SK-N-SH (cell line): ENCODE results near the gene CRYM. TPM values are rescaled to one million over a fixed set of nuclear protein-coding genes. Genes with fewer than 3 reads are reported as not detected.

ENCODE experiments used
- CTCF ChIA-PET: fragments of 300-600, 350-600 bp; formaldehyde crosslinking; extraction: SDS; loops from one replicate; lab custom pipeline; 2021; lab: Yijun Ruan, JAX
- POLR2A ChIA-PET: fragments of 350-600 bp; sonication (Branson Sonifier 250); formaldehyde crosslinking; extraction: SDS; loops from one replicate; lab custom pipeline; 2020; ENCODE audit warnings: antibody characterized with exemption, inconsistent platforms; lab: Yijun Ruan, JAX
- DNase-seq: peaks from one replicate; pipeline ENCODE4 v3.0.0; 2012
- H2AFZ ChIP-seq: fragments of 200-600 bp; sonication (generic); 2 replicates; pipeline ENCODE4 v1.8.1; 2016; ENCODE audit warnings: antibody characterized with exemption, mild to moderate bottlenecking, low read depth
- H3F3A ChIP-seq: fragments of 200-600 bp; sonication (generic); replicated peaks from 2 replicates; pipeline ENCODE3; 2016; ENCODE audit warnings: antibody characterized with exemption, mild to moderate bottlenecking; ENCODE audit not compliant: insufficient read depth
- H3K27ac ChIP-seq, 2 experiments: fragments of 200-500 bp in 1 of 2; fragments of 200-600 bp in 1 of 2; sonication (Bioruptor generic) in 1 of 2; sonication (generic), shearing (Covaris generic) in 1 of 2; 2 replicates each; pipeline versions ENCODE4 v1.5.1 to v1.6.1; 2014 to 2016; ENCODE audit warnings: low read depth in 2 of 2, inconsistent platforms in 1 of 2, low read length in 1 of 2, mild to moderate bottlenecking in 1 of 2, mixed read lengths in 1 of 2
- H3K27me3 ChIP-seq: fragments of 200-600 bp; sonication (generic), shearing (Covaris generic); 2 replicates; pipeline ENCODE4 v1.6.1; 2016; ENCODE audit warnings: mixed run types; ENCODE audit not compliant: insufficient read depth
- H3K36me3 ChIP-seq, 2 experiments: fragments of 200-500 bp in 1 of 2; fragments of 200-600 bp in 1 of 2; sonication (Bioruptor generic) in 1 of 2; sonication (generic) in 1 of 2; replicated peaks in 1 of 2; 2 replicates each; pipeline versions ENCODE3 to v1.5.1; 2014 to 2016; ENCODE audit warnings: low read length in 1 of 2, mild to moderate bottlenecking in 1 of 2; ENCODE audit not compliant: insufficient read depth in 2 of 2, control insufficient read depth in 1 of 2
- H3K4me1 ChIP-seq, 2 experiments: fragments of 200-500 bp in 1 of 2; fragments of 200-600 bp in 1 of 2; sonication (Bioruptor generic) in 1 of 2; sonication (generic), shearing (Covaris generic) in 1 of 2; 2 replicates each; pipeline versions ENCODE4 v1.5.1 to v1.6.1; 2014 to 2016; ENCODE audit warnings: low read depth in 1 of 2, low read length in 1 of 2, mixed run types in 1 of 2; ENCODE audit not compliant: insufficient read depth in 2 of 2, control insufficient read depth in 1 of 2
- H3K4me2 ChIP-seq: fragments of 200-600 bp; sonication (generic), shearing (Covaris generic); 2 replicates; pipeline ENCODE4 v1.6.1; 2017; ENCODE audit warnings: mixed run types
- H3K4me3 ChIP-seq, 2 experiments: fragments of 200-500 bp in 1 of 2; fragments of 200-600 bp in 1 of 2; sonication (Bioruptor generic) in 1 of 2; sonication (generic), shearing (Covaris generic) in 1 of 2; 2 replicates each; pipeline versions ENCODE4 v1.5.1 to v1.8.1; 2014 to 2016; ENCODE audit warnings: low read depth in 2 of 2, inconsistent platforms in 1 of 2, low read length in 1 of 2, mild to moderate bottlenecking in 1 of 2, mixed read lengths in 1 of 2, moderate library complexity in 1 of 2
- H3K79me2 ChIP-seq: fragments of 200-600 bp; sonication (generic); 2 replicates; pipeline ENCODE4 v1.8.1; 2017; ENCODE audit warnings: mild to moderate bottlenecking; ENCODE audit not compliant: insufficient read depth
- H3K9ac ChIP-seq: fragments of 200-600 bp; sonication (generic); 2 replicates; pipeline ENCODE4 v1.6.1; 2017; ENCODE audit warnings: mixed run types
- H3K9me2 ChIP-seq: fragments of 200-600 bp; sonication (generic); 2 replicates; pipeline ENCODE4 v1.6.1; 2017; ENCODE audit warnings: mixed run types
- H3K9me3 ChIP-seq: fragments of 200-600 bp; sonication (generic); 2 replicates; pipeline ENCODE4 v1.6.1; 2017; ENCODE audit warnings: mixed run types, mild to moderate bottlenecking, moderate library complexity
- H4K20me1 ChIP-seq: fragments of 200-600 bp; sonication (generic); 2 replicates; pipeline ENCODE4 v1.6.1; 2017; ENCODE audit warnings: mild to moderate bottlenecking, mixed run types; ENCODE audit not compliant: insufficient read depth
- CHD2 ChIP-seq: fragments of 150-350 bp; IDR thresholded peaks from 2 replicates; pipeline ENCODE4 v1.6.1; 2018; ENCODE audit warnings: low read length; ENCODE audit not compliant: partially characterized antibody
- CTCF ChIP-seq: fragments of 200-600 bp; sonication (generic); IDR thresholded peaks from 2 replicates; pipeline ENCODE4 v1.6.1; 2017; ENCODE audit warnings: antibody characterized with exemption, mild to moderate bottlenecking, moderate library complexity
- ELF1 ChIP-seq: IDR thresholded peaks from 2 replicates; pipeline ENCODE4 v1.4.0; 2012
- EP300 ChIP-seq, 2 experiments: IDR thresholded peaks; 2 replicates each; pipeline versions ENCODE4 v1.4.0 to v1.6.1; 2012; ENCODE audit warnings: borderline replicate concordance in 1 of 2, low read depth in 1 of 2, low read length in 1 of 2
- JUND ChIP-seq: IDR thresholded peaks from 2 replicates; pipeline ENCODE4 v1.4.0; 2012
- MAX ChIP-seq: IDR thresholded peaks from 2 replicates; pipeline ENCODE4 v1.4.0; 2012; ENCODE audit warnings: low read depth
- MEF2A ChIP-seq: IDR thresholded peaks from 2 replicates; pipeline ENCODE4 v1.4.0; 2012; ENCODE audit warnings: low read depth, borderline replicate concordance
- MXI1 ChIP-seq: IDR thresholded peaks from 2 replicates; pipeline ENCODE4 v1.6.1; 2012; ENCODE audit warnings: mild to moderate bottlenecking, low read depth, low read length, improper control_type of control experiment
- RCOR1 ChIP-seq: fragments of 150-350 bp; IDR thresholded peaks from 2 replicates; pipeline ENCODE4 v1.6.1; 2017; ENCODE audit warnings: antibody characterized with exemption, low read length
- RFX5 ChIP-seq: IDR thresholded peaks from 2 replicates; pipeline ENCODE4 v1.6.1; 2012; ENCODE audit warnings: mild to moderate bottlenecking, improper control_type of control experiment, low read length
- SMC3 ChIP-seq: IDR thresholded peaks from 2 replicates; pipeline ENCODE4 v1.6.1; 2012; ENCODE audit warnings: low read depth, low read length, improper control_type of control experiment
- TAF1 ChIP-seq: IDR thresholded peaks from 2 replicates; pipeline ENCODE4 v1.6.1; 2012; ENCODE audit warnings: low read depth, mild to moderate bottlenecking, low read length, moderate library complexity, borderline replicate concordance
- TCF12 ChIP-seq: IDR thresholded peaks from 2 replicates; pipeline ENCODE4 v1.4.0; 2012
- TEAD4 ChIP-seq: IDR thresholded peaks from 2 replicates; pipeline ENCODE4 v1.4.0; 2012; ENCODE audit warnings: mild to moderate bottlenecking, borderline replicate concordance; ENCODE audit not compliant: insufficient read depth
- ZBTB33 ChIP-seq: IDR thresholded peaks from 2 replicates; pipeline ENCODE4 v1.4.0; 2012; ENCODE audit warnings: low read depth, borderline replicate concordance
- WGBS: methylation state at CpG from one replicate; pipeline ENCODE4 v1.1.6; 2017; ENCODE audit warnings: low lambda C conversion rate; 5-methylcytosine and 5-hydroxymethylcytosine counted together
- polyA plus RNA-seq, 3 experiments: library from polyadenylated mRNA; depleted of rRNA; stranded (reverse); fragments of >200 nt; gene quantifications; 2 replicates each; pipeline ENCODE4 v1.2.3, GENCODE V29; 2012

CRYM gene
- polyA plus RNA-seq, 1 of the 3 experiments (the other 2 are of a cell fraction): 1.8 TPM

GRCh38 chr16:21302454-21302853, 24.4 kb upstream of the CRYM start:
- no peak for DNase-seq
- ChIA-PET CTCF (interaction anchor here (1.2 to 6.8 kb wide), 5 partner anchors 11 to 1018 kb away, joined by 3 to 169 read pairs (median 71); partner anchors contain the start of genes CRYM and LDAF1), POLR2A (no interaction called here)
- Histone ChIP-seq H3K4me1 (peaks cover 0 to 4% of the 10 kb centered on the region in 2 experiments; a peak in 1 of 4 replicates), H3K4me3 (no peak overlapping the region; a peak in 1 of 4 replicates), H2AFZ (peak overlapping the region; percentile 99), H3K36me3 (no peaks in the 10 kb centered on the region), H3K9me3 (no peaks in the 10 kb centered on the region), H3K27ac (no peak overlapping the region), H3K27me3 (no peaks in the 10 kb centered on the region), H4K20me1 (no peaks in the 10 kb centered on the region), H3K9ac (peak overlapping the region; percentile 71; the same call in 1 of the 2 replicates), H3K9me2 (no peaks in the 10 kb centered on the region), H3F3A (no peaks in the 10 kb centered on the region), H3K79me2 (no peaks in the 10 kb centered on the region), H3K4me2 (peak overlapping the region; percentile 100; the same call in 1 of the 2 replicates)
- no peak for TF ChIP-seq ELF1
- TF ChIP-seq MEF2A: no peak
- TF ChIP-seq RFX5: no peak
- TF ChIP-seq TEAD4: no peak
- no peak for TF ChIP-seq RCOR1
- no peak for TF ChIP-seq JUND
- no peak for TF ChIP-seq MXI1
- TF ChIP-seq CHD2: no peak
- no peak for TF ChIP-seq TCF12
- no peak for TF ChIP-seq EP300 (IDR thresholded peaks at IDR 0.05; ENCODE audit: borderline replicate concordance in 1 of 2, low read depth in 1 of 2, low read length in 1 of 2)
- no peak for TF ChIP-seq ZBTB33
- no peak for TF ChIP-seq SMC3
- TF ChIP-seq MAX: no peak
- no peak for TF ChIP-seq TAF1
- no peak for TF ChIP-seq CTCF
- 96% methylated on average over 3 of the region's 3 CpGs for WGBS
